IPS DF 19.7 (cell line): ENCODE results near the gene PDK3.

Experiments used
- DNase-seq: peaks from one replicate; pipeline ENCODE4 v3.0.0-alpha.2; 2013; ENCODE audit warnings: low read depth, low spot score

PDK3 gene

GRCh38 chrX:24553011-24553410 lies 87.9 kb downstream of the PDK3 start:
- DNase-seq, result no peak

GRCh38 chrX:24561121-24561520 lies 96.0 kb downstream of the PDK3 start:
- no peak for DNase-seq

DNA sequence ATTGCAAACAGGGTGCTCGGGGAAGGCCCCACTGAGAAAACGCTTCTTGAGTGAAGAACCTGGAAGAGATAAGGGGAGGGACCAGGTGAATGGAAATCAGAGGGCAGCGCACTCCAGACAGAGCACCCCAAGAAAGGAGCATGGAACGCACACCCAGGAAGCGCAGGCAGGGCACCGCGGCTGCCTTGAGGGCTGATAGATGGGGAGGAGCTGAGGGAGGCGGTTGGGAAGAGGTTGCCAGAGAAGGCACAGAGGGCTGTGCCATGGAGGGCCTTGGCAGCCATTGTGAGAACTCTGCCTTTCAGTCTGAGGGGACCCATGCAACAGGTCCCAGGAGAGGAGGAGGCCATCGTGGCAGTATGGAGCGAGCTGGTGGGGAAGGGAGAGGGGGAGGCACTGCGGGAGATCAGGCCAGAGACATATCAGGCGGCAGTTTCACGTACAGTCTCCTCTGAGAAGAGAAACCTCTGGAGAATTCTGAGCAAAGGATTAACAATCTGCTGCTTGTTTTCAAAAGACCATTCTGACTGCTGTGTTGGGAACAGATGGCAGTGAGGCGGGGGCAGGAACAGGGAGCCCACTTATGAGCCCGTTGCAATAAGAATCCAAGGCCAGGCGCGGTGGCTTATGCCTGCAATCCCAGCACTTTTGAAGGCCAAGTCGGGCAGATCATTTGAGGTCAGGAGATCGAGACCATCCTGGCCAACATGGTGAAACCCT lies 98.4 kb downstream of the PDK3 start:
- DNase-seq, result no peak

- no peak for DNase-seq
Observed at GRCh38 chrX:24566240-24566639, 101.2 kb downstream of the PDK3 start.

- no peak for DNase-seq
Observed at GRCh38 chrX:24567169-24567568, 102.1 kb downstream of the PDK3 start.

GRCh38 chrX:24574743-24575142 lies 109.7 kb downstream of the PDK3 start:
- no peak for DNase-seq

DNA sequence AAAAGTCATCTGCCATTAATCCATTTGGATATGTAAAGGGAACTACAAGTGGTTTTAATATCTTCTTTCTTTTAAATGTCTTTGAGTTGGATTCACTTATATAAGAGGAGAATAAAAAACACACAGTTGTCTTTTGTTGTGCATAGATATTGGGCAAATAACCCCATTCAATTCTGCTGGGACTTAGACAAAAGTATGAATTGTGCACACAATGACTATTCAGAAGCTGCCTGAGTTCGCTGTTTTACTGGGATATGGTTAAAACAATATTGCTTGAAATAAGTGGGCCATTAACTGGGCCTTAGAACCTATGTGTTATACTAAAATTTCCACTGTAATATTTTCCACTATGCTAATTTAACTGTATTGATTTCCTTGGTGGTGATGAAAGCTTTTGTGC lies 110.4 kb downstream of the PDK3 start:
- DNase-seq, result no peak

DNA sequence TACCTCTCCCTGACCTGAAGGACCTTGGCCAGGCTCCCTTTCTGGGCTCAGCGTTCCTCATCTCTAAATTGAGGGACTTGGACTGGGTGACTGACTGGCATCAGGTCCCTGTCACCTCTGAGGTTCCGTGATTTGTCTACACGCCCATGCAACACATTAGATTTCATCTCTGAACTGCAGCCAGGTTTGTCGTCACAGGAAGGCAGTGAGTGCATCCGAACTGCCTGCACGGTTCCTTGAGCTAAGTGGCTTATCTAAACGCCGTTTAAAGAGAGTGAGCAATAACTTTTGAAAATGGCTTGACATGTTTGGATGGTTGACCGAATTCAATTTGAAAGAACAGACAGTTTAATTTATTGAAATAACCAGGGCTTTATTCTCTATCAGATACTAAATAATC lies 112.0 kb downstream of the PDK3 start:
- DNase-seq, result no peak
